SW 1271 (cell line): ENCODE measurements around the gene MAEL.
"Not testable (repeated sequence)": the region's sequence is repeated elsewhere in the genome, so short reads cannot be mapped to it uniquely, and the experiment has no call there.

Source experiments
- DNase-seq, 2 experiments: peaks; one replicate each; lab custom pipeline; 2025; lab: John Stamatoyannopoulos, UW

Gene MAEL

DNA sequence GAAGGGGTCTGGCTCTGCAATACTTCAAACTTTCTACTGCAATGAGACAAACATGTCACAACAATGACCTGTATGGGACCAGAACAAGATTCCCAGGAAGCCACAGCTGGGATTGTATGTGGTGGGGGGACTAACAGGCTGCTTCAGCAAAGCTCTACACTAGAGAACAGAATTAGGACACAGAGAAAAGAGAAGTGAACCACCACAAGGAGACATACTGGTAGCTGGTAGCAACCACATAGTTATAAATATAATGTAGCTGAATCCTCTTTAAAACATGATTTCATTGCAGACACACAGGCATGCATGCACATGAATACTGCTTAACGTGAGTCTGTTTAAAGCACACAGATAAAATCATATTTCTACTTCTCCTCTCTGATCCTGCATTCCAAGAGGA is 10.3 kb upstream of the MAEL start:
- no peak for DNase-seq

DNA sequence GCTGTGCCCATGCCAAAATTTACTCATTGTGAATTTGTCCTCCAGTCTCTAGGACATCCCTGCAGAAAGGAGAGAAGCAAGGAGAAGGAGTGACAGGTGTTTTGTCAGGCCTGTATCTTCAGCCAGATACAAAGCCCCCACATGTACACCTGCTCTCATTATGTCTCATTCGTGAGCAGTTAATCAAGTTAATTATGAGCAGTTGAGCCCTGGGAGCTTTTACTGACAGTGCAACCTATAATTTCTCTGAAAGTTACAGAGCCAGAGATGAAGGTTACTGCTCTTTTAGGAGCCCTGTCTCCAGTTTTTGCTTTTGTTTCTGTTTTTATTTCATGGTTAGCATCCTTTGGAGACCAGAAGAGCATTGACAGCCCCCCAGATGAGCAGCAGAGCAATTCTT is 8.7 kb upstream of the MAEL start:
- no peak for DNase-seq

DNA sequence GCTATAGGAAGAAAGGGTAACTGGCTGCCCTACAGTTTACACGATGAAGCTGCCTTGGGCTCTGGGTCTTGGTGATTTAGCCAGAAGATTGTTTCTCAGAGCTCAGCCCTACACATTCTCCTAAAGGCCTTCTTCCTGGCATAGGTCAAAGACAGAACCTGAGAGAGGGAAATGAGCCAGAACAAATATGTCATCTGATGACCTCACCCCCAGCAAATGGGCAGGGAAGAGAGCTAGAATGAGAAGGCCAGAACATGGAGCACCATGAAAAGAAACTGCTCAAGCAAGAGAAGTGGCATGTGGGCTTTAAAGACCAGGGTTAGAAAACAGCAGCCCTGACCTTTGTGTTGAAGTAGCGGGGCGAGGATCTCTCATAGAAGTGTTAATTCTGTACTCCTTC is 8.3 kb upstream of the MAEL start:
- no peak for DNase-seq

DNA sequence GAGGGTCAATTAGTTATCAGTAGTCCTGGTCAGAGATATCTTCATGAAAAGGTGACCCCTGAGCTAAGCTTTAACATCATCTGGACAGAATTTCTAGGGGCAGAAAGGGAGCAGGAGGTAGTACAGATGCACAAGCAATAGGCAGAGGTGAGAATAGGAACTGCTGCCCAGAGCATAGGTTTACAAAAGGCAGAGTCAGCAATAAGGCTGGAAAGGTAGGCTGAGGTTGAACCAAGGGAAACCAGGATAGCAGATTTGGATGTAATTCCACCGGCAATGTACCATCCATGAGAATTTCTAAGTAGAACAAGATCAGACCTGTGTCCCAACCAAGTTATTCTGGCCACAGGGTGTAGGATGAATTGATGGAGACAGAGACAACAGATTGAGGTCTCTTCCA is 7.5 kb upstream of the MAEL start:
- DNase-seq, result no peak

DNA sequence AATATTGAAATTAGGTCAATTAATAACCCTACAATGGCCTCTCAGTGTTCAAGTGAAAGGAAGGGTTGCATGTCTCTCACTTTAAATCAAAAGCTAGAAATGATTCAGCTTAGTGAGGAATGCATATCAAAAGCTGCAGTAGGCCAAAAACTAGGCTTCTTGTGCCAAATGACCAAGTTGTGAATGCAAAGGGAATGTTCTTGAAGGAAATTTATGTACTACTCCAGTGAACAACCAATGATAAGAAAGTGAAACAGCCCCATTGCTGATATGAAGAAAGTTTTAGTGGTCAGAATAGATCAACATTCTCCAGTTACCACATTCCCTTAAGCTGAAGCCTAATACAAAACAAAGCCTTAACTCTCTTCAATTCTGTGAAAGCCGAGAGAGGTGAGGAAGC is 10.0 kb downstream of the MAEL start:
- no peak for DNase-seq

DNA sequence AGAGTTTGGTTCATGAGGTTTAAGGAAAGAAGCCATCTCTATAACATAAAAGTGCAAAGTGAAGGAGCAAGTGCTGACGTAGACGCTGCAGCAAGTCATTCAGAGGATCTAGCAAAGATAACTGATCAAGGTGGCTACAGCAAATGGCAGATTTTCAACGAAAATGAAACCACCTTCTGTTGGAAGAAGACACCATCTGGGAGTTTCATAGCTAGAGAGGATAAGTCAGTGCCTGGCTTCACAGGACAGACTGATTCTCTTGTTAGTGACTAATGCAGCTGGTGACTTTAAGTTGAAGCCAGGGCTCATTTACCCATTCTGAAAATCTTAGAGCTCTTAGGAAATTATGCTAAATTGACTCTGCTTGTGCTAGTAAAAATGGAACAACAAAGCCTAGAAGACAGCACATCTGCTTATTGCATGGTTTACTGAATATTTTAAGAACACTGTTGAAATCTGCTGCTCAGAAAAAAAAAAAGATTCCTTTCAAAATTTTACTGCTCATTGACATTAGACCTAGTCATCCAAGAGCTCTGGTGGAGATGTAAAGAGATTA is 10.5 kb downstream of the MAEL start:
- DNase-seq, result no peak

DNA sequence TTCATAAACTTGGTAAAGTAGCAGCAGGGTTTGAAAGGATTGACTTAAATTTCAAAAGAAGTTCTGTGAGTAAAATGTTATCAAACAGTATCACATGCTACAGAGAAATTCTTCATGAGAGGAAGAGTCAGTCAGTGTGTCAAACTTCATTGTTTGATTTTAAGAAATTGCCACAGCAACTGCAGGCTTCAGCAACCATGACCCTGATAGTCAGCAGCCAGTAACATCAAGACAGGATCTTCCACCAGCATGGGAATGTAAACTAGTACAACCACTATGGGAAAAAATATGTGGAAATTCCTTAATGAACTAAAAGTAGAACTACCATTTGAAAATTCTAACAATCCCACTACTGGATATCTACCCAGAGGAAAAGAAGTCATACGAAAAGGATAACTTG is 11.5 kb downstream of the MAEL start:
- DNase-seq, result no peak

DNA sequence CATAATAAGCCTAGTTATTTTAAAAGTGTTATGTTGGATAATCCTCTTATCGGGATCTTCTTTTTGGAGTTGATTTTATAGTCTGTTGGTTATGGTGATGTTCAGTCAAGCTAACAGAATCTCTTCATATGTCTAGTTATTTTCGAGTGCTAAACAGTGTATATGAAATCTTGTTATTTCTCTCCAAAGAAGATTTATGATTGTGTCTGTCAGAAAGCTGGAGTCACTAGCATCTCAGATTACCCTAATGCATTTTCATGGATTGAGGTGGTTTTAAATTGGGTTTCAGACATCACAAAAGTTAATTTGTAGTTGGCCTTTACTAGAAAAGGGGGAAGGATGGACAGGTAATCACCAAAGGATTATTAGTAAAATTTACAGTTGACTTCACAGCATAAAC is 13.3 kb downstream of the MAEL start:
- DNase-seq, result no peak

DNA sequence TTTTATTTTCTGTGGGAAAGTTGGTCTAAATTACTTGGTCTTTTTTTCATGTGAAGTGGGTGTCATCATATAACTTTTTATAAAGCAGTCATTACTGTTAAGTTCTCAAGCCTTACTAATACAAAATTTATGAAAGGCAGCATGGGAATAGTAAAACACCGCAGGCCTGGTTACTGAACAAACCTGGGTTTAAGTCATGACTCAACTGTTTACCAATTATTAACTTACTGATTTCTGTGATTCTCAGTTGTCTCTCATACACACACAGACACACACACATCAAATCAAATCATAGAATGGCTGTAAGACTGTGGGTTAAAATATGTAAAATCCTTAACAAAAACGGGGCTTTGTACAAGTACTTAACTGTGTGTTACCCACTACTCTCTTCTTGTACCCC is 14.6 kb downstream of the MAEL start:
- DNase-seq, result no peak

DNA sequence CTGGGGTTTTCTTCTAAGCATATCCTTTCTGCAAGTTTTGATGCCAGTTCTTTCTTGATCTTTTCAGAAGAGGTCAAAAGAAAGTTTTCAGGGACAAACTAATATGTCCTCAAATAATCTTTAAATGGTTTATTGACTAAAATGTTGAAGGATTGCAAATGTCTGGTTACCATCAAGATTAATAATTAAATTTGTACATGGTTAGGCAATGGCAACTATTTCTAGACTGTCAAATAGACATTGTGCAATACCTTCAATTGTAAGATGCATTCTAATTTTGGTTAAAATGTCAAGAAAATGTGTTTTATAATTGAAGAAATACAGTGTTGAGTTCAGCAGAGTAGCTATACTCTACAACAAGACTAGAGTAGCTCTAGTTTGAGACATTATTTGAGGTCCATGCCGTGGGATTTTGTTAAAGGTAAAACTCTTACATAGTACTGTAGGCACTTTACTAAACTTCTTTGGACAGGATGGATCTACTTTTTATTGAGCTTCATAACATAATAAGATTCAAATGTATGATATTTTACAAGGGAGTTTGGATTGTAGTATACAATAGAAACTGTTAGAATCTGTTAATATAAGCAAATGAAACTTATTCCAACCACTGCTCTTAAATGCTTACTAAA is 22.6 kb downstream of the MAEL start:
- DNase-seq, result no peak

DNA sequence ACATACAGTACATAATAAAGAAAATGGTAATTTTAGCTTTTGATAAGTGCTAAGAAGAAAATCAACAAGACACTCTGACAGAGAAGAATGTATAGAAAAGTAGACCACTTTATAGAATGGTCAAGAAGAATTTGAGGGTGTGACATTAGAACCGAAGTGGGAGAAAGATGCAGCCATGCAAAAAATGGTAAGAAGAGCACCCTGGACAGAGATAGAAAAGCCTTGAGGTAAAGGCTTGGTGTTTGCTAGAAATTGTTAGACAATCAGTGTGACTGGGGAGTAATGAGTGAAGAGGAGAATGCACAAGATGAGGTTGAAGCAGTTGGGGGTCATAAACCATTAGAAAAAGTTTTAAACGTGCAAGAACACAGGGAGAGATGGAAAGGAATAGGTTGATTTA is 23.5 kb downstream of the MAEL start:
- no peak for DNase-seq

DNA sequence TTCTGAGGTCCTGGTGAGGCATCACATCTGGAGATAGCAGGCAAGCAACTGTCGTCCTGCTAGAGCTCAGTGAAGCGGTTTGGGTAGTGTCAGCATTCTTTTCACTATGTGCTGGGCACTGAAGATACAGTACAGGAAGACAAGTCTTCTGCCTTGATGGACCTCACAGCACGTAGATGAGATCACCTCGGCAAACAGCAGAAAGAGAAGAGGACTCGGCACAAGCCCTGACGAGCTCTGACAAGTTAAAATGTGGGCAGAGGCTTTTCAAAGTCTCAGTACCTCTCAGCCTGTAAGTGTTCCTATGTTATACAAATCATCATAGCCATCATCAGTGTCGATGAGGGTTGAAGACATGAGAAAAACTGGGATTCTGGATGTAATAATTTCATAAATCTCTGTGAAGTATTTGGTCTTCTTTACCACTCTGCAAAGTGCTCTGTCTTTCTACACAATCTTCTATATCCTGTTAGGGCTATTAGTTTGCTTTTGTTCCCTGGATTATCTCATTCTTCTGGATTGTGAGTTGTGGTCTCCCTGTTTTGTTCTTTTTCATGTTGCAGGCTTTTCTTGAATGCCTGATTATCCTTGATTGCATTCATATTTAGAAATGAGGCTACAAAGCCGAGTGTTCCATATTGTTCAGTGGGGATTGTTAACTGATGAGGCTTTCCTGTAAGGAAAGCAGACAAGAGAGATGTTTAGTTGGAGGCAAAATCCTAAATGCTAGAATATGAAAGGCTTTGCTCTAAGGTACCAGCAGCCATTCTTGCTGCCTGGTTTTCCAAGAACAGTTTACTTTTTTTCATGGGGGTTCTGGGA is 24.2 kb downstream of the MAEL start:
- DNase-seq, result no peak

DNA sequence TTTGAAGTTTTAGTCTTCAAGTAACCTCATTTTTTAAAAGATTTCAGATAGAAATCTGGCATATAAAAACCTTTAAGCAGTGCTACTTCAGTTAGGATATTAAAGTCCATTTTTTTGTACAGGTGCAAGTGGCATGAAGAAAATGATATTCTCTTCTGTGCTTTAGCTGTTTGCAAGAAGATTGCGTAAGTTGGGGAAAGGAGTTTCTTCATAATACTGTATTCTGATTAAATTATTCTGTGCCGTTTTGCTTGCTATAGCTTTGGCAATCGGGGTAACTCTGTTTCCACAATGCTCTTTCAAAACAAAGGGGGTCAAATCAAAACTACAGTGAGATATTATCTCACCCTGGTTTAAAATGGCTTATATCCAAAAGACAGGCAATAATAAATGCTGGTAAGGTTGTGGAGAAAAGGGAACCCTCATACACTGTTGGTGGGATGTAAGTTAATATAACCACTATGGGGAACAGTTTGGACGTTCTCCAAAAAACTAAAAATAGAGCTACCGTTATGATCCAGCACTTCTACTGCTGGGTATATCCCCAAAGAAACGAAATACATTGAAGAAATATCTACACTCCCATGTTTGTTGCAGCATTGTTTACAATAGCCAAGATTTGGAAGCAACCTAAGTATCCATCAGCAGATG is 27.1 kb downstream of the MAEL start:
- DNase-seq, result no peak

DNA sequence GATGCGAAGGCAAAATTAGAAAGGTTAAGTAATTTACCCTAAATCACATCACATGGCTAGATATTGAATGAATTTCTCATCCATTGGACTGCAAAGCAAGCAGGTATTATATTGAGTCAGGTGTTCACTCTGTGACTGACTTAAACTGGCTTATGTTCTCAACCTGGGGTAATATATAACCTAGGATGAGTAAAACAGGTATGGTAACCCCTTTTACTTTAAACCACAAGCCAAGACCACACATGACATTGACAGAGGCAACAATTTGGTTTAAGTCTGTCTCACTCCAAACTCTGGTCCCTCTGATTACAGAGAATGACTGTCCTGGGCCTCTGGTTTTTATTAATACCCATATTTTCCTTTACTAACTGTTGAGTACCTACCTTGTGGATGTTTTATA is 33.3 kb downstream of the MAEL start:
- DNase-seq, result no peak

DNA sequence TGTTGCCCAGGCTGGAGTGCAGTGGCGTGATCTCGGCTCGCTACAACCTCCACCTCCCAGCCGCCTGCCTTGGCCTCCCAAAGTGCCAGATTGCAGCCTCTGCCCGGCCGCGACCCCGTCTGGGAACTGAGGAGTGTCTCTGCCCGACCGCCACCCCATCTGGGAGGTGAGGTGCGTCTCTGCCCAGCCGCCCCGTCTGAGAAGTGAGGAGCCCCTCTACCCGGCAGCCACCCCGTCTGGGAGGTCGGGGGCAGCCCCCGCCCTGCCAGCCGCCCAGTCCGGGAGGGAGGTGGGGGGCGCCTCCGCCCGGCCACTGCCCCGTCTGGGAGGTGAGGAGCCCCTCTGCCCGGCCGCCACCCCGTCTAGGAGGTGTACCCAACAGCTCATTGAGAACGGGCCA is 40.5 kb downstream of the MAEL start:
- DNase-seq, result not testable (repeated sequence)

DNA sequence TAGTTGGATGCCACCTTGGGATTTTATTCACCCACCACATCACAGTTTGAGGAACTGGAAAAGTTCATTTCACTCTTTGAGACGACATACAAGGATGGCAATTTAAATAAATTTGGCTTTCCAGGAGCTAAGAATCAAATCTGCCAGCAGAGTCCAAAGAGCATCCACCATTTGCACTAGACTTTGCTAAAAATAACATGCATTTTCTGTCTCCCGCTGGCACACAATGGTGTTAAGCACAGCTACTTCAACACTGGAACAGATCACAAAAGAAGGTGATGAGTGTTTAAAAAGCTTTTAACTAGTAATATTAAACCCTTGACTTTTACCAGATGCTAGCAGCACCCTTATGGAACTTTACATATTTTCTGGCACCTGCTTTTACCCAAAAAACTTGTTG is 44.6 kb downstream of the MAEL start:
- DNase-seq, result no peak

DNA sequence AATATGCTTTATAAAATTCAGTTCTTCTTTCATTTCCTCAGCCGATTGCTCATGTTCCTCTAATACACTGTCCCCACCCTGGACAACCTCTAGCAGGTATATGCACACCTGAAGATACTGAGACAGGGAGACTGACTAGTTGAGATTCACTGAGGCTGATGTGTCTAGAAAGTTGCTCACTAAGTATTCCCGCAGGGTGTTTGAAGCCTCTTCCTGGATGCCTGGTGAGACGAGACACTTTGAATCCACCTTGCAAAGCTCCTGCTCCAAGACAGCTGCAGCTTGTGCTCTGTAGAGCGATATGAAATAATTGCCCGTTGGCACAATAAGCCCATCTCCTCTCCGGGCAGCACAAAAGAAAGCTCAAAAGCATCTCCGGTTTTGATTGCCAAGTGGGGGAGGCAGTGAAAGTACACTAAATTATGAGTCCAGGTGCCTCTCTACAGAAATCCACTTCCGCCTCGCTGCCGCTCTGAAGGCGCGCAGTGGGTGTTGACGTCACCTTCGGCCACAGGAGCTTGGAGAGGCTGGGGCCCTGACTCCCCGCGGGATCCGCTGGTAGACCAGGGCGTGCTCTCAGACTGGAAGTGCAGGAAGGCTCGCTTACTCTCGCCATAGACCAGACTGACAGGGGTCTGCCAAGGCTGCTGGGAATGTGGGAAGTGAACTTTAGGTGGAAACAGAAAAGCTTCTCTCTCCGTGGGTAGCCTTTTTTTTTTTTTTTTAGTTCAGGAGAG is 54.8 kb downstream of the MAEL start:
- no peak for DNase-seq

DNA sequence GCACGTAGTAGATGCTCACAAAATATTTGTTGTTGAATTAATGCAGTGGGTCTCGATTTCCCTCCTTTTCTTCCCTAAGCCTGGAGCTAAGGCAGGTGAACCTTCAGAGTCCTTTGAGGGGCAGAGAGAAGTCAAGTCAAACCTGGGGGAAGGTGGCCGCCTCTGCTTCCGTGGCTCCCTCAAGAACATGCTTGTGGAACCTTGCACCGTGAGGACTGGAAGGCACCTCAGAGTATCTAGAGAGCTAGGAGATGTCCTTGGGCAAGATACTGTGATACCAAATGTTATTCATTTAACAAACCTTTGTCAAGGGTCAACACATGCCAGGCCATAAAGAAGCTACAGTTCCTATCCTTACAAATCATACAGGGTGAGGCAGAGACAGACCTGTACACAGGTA is 62.8 kb downstream of the MAEL start:
- no peak for DNase-seq

DNA sequence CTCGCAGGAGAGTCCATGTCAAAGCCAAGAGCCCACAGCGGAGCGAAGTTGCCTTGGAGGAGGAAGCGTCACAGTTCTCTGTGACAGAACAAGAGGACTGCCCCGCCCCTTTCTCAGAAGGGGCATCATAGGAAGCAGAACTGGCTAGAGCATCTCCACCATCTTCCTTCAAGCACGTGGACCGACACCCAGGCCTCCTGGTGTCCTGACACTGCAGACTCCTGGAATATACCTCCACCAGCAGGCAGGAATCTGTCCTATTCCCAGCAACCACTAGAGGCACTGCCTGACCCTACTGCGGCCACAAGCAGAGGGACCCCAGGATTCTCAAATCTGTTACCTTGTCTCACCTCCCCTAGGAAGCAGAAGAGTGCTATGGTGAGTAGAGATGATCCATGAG is 63.3 kb downstream of the MAEL start:
- no peak for DNase-seq

DNA sequence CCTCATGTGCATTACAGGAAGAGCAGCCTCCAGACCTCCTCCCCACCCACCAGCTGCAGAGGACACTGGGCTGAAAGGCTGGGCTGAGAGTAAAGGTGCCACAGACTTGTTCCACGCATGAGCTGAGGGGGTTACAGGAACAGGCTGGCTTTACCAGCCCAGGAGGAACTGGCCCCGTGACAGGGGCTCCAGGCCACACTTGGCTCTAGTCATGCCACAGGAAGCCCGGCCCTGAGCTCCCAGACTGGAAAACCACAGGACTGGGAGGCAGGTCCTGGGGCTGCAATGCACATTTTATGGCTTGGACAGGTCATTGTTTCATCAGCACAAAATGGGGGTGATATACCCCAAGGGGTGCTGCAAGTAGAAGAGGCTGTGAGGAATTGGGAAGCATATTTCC is 65.5 kb downstream of the MAEL start:
- DNase-seq, result no peak

DNA sequence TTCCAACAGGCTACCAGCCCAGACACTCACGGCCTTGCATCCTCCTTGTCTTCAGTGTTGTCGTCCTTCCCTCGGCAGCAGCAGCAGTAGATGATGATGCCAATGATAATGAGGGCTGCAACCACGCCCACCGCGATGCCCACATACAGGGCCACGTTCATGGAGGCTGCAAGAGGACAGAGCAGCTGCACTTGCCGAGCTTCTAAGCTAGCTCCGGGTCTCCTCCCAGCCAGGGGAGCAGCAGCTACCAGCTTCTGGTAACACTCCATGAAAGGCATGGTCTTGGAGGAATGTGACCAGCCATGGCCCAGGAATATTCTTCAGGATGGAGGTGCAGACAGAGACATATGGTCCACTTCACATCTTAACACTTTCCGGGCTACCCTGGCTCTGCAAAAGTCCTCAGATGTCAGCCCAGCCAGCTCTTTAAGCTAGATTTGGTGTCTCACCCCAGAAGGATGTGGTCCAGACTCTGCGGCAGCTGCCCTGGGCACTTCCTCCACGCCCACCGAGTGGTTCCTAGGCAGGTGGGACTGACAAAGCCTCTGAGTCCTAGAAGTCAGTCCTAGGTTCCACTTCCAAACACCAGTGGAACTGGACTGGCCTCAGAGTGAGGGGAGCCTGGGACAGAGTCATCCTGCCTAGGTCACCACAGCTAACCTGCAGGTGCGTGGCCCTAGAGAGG is 66.0 kb downstream of the MAEL start:
- DNase-seq, result no peak
